SW 1271 (cell line): ENCODE data around the gene NEBL.

Experiments
- DNase-seq, 2 experiments: peaks; one replicate each; lab custom pipeline; 2025; lab: John Stamatoyannopoulos, UW

Gene NEBL

GRCh38 chr10:20863008-20863407 is 34.1 kb downstream of the NEBL start:
- no peak for DNase-seq

- DNase-seq = peak in 1 of 2 experiments; percentile 48
Observed at GRCh38 chr10:20858292-20859124, 38.6 kb downstream of the NEBL start.

- DNase-seq = no peak
Observed at GRCh38 chr10:20856484-20856883, 40.6 kb downstream of the NEBL start.

DNA sequence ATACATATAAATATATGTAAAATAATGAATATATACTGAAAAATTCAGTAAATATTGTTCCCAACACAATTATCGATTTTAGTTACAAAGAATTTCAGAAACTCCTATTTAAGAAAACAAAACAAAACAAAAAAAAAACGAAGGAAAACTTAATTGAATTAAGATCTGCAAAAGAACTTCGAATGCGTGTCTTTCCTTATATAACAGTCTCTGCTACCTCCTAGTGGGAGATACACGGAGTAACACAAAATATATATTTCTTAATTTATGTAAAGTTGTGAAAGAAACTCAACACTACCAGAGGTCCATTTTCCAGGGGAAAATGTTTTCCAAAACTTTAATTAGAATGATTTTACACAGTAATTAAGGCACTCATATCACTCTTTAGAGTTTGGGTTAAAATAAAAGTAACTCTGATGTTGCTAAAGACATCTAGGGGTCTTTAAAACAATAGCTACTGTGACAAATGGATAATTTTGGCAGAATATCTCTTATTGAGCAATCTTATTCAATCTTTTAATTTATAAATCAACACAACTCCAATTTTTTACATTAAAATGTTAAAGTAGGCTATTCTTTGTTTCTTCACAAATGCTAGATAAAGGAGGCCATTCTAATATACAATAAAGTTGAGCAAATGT is 41.6 kb downstream of the NEBL start:
- peak in 1 of 2 experiments; percentile 31 for DNase-seq

- DNase-seq = no peak
Observed at GRCh38 chr10:20853276-20853675, 43.8 kb downstream of the NEBL start.

DNA sequence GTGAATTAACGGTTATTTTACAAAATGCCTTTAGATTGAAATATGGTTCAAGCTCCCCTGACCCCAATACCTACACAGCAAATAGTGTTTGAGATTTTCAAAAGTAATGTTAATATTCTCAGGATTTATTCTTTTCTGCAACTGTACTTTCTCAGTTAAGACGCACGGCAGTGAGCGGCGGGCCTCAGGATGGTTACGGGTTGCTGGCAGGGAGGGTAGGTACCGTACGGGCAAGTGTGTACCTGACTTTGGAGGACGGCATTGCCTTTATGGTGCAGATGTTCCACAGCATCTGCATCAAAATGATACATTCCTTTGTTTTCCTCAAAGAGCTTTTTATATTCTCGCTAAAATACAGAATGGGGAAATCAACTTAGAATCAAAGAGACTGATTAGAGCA is 44.8 kb downstream of the NEBL start:
- no peak for DNase-seq

- no peak for DNase-seq
Observed at GRCh38 chr10:20847512-20847911, 49.6 kb downstream of the NEBL start.

GRCh38 chr10:20846263-20846662 is 50.8 kb downstream of the NEBL start:
- DNase-seq = no peak

GRCh38 chr10:20841419-20841818 is 55.7 kb downstream of the NEBL start:
- no peak for DNase-seq

- DNase-seq = no peak
Observed at GRCh38 chr10:20839910-20840309, 57.2 kb downstream of the NEBL start.

GRCh38 chr10:20839141-20839540 is 58.0 kb downstream of the NEBL start:
- DNase-seq = no peak

GRCh38 chr10:20836401-20836800 is 60.7 kb downstream of the NEBL start:
- no peak for DNase-seq

DNA sequence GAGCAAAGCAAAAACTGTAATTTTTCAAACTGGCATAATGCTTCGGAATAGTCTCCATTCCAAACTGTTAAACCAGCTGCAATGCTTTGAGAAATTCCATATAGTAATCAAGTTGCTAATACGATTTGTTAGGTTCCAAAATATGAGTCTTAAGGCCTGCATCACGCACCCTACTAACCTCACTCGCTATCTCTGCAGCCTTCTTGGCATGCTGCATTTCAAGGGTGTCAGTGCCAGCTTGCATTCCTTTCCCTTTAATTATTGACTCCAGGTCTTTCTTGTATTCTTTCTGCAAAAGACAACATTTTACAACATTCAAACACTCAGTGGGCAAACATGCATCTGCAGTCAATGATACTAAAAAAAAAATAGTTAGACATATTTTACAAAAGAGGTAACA is 61.8 kb downstream of the NEBL start:
- no peak for DNase-seq

- DNase-seq = no peak
Observed at GRCh38 chr10:20834825-20835224, 62.3 kb downstream of the NEBL start.

GRCh38 chr10:20822825-20823224 is 74.3 kb downstream of the NEBL start:
- no peak for DNase-seq

- DNase-seq = no peak
Observed at GRCh38 chr10:20817646-20818045, 79.5 kb downstream of the NEBL start.

DNA sequence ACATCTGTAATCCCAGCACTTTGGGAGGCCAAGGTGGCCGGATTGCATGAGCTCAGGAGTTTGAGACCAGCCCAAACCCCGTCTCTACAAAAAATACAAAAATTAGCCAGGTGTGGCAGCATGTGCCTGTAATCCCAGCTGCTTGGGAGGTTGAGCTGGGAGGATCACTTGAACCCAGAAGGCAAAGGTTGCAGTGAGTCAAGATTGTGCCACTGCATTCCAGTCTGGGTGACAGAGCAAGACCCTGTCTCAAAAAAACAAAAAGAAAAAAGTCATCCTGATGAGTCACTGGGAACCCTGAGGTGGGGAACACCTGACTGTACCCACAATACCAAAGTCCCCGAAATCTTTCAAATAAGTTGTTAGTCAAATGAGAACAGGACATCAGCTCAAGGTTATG is 80.0 kb downstream of the NEBL start:
- no peak for DNase-seq

DNA sequence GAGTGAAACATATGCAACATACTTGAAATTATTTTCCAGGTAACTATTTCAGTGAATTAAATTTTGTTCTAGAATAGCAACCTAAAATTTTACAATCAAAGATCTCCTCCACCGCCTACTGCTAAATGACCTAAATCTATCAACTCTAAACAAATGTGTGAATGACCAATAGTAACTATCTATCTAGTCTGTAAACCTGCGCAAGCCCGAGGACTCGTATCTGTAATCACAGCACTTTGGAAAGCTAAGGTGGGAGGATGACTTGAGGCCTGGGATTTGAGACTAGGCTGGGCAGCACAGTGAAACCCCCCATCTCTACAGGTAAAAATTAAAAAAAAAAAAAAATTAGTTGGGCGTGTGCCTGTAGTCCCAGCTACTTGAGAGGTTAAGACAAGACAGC is 83.0 kb downstream of the NEBL start:
- no peak for DNase-seq

DNA sequence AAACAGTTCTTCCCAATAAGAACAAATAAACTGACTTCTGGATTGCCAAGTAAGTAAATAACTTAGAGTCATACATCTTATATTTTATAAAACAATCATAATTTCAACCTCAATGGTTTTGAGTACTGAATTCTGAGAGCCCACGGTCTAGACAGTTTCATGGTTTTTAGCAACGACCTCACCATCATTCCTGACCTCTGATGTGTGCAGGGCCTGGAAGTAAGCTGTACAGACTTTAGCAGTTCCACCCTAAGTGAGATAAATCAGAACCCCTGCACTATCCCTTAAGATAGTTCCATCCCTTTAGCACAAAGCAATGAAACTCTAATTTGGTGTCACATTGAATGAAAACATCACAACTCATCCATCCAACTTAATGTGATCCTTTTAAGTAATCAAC is 86.0 kb downstream of the NEBL start:
- DNase-seq = no peak

- no peak for DNase-seq
Observed at GRCh38 chr10:20809631-20810030, 87.5 kb downstream of the NEBL start.

- no peak for DNase-seq
Observed at GRCh38 chr10:20806487-20806886, 90.6 kb downstream of the NEBL start.

- DNase-seq = no peak
Observed at GRCh38 chr10:20797290-20797689, 99.8 kb downstream of the NEBL start.

GRCh38 chr10:20795391-20795790 is 101.7 kb downstream of the NEBL start:
- no peak for DNase-seq

- no peak for DNase-seq
Observed at GRCh38 chr10:20785174-20785573, 111.9 kb downstream of the NEBL start.
